Occipital lobe (tissue), 2 donors: Measurements from ENCODE around the gene OR12D3. TPM values are rescaled to one million over a fixed set of nuclear protein-coding genes. Genes with fewer than 3 reads are reported as not detected.
"Not testable (repeated sequence)": the region's sequence is repeated elsewhere in the genome, so short reads cannot be mapped to it uniquely, and the experiment has no call there.

Experiments
- DNase-seq: peaks from one replicate; lab custom pipeline; 2025; lab: John Stamatoyannopoulos, UW
- total RNA-seq: library from RNA; depleted of rRNA; stranded (reverse); fragments of >200 nt; gene quantifications from one replicate; pipeline ENCODE4 v1.2.3, GENCODE V29; 2014

Gene OR12D3, protein sequence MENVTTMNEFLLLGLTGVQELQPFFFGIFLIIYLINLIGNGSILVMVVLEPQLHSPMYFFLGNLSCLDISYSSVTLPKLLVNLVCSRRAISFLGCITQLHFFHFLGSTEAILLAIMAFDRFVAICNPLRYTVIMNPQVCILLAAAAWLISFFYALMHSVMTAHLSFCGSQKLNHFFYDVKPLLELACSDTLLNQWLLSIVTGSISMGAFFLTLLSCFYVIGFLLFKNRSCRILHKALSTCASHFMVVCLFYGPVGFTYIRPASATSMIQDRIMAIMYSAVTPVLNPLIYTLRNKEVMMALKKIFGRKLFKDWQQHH
- not detected for total RNA-seq

GRCh38 chr6:29375191-29375590 lies at the start of gene OR12D3:
OR12D3 (minus strand) TSS chr6:29375291; CDS start chr6:29375287, 4 bp downstream.
- no peak for DNase-seq

GRCh38 chr6:29424575-29424974 lies 49.5 kb upstream of the OR12D3 start:
- no peak for DNase-seq

DNA sequence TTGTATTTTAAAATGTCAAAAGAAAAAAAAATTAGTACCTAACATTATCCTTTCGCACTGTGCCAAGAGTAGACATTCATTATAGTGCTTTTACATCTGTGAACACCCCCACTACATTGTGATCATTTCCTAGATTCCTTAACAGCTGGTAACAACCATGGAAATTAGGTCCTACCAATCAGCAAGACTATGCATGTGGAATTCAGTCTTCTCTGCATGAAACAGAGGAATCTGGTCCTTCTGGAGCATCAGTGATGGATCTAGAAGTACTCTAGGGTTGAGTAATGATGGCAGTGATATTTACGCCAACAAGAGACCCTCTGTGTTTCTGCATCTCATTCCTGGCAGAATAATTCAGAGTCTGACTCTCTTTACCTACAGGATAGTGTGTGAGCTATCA lies 49.1 kb upstream of the OR12D3 start:
- DNase-seq, result no peak

- DNase-seq, result no peak
These were observed 44.4 kb upstream of the OR12D3 start for GRCh38 chr6:29419516-29419915.

DNA sequence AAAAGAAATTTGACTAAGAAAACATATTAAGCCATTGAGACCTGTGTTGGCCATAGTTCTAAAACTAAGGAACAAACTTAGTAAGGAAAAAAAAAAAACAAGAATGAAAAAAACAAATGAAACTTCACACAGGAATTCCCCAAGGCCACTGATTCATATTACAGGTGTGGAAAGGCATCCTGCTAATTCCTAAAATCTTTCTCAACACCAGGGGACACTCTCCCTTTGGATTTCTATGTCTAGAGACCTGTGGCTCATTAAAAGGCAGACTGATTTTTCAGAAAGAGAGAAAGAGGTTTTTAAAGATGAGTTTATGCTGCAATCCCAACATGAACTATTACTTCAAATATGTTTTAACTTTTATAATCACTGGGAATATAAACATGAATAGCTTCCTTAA lies 39.5 kb upstream of the OR12D3 start, which contains the start of gene OR12D1:
Gene OR12D1, plus strand, starts transcription at position 341 of the 400 bp plus-strand sequence.
- DNase-seq, result no peak

- DNase-seq, result no peak
These were observed 28.7 kb upstream of the OR12D3 start for GRCh38 chr6:29403801-29404200.

DNA sequence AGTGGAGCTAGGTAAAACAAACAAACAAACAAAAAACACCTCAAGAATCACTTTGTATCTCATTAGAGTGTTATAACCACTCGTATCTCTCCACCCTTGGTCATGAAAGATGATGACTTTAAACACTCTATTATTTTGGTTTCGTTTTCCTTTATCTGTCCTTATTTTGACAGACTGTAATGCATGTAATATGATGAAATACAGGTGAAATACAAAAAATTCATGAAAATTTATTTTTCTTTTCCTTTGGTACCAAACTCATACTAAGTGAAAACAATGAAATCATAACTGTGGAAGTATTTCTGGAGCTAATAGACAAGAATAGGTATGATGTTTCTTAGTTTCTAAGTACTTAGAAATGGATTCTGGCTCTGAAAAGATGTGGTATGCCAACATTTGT lies 24.4 kb upstream of the OR12D3 start:
- no peak for DNase-seq

DNA sequence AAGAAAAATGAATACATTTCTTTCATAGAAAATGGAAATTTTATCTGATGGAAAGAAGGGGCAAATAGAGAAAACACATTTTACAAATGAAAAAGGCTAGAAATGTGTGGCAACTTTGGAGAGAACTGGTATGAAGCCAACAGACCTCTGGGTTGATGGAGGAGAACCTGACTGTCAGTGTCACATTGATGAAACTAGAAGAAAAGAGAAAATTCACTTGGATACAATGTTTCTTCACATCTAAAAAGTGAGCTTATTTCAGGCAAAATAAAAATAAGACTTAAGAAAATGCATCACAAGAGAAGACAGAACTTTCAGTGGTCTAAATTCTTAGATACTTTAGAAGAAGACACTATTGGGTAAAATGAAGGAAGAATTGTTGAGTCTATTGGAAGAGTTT lies 20.2 kb upstream of the OR12D3 start, which contains the start of gene OR12D2:
Gene OR12D2, plus strand, starts transcription at position 301 of the 400 bp plus-strand sequence. CDS start 1,069 bp downstream, outside the sequence.
- no peak for DNase-seq

DNA sequence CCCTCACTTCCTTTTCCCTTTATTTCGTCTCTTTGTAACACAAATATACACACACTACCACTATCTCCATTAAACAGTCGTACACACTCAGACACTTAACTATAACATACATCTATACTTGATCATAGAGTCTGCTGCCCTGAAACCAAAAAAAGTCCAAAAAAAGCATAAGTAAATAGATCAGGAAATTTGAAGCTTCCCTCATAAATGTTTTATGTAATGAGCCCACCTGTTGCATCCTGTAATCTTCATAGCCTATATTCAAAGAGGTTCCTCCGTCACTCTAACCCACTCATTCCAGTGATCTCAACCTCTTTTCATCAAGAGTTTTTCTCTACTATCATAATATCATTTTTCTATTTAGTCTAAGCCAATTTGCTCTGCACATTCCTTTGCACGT lies 13.4 kb upstream of the OR12D3 start:
- DNase-seq, result no peak

- no peak for DNase-seq
These were observed 912 bp upstream of the OR12D3 start for GRCh38 chr6:29376003-29376402.

DNA sequence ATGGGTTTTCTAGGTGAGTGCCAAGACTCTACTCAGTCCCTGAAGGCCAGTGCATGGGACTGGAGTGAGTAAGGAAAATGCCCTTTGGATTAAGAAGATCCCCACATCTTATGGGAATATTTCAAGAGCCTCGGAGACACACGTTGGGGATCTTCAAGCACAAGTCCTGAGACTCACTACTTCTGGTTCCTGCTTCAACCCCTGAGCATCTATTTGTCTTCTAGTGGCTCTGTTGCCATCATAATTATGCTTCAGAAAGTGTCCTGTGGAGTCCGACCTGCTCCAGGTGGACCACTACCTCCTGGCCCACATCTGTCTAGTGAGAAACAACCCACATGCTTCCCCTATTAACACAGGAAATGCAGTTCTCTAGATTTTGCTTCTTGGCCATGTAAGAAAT lies 6.3 kb downstream of the OR12D3 start, which contains the start of gene OR5V1:
Gene OR5V1, minus strand, starts transcription at position 101 of the 400 bp plus-strand sequence. CDS start 12,670 bp downstream, outside the sequence.
- no peak for DNase-seq

DNA sequence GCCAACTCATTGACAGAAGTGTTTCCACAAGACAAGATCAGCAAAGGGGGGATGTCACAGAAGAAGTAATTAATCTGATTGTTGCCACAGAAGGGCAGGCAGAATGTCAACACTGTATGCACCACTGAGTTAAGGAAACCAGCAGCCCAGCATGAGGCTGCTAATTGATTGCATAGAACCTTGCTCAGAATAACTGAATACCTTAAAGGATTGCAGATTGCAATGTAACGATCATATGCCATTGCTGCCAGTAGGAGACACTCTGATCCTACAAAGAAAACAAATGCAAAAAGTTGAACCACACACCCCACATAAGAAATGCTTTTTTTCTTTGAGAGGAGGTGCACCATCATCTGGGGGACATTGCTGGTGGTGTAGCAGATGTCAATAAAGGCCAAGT lies 19.5 kb downstream of the OR12D3 start:
- no peak for DNase-seq

DNA sequence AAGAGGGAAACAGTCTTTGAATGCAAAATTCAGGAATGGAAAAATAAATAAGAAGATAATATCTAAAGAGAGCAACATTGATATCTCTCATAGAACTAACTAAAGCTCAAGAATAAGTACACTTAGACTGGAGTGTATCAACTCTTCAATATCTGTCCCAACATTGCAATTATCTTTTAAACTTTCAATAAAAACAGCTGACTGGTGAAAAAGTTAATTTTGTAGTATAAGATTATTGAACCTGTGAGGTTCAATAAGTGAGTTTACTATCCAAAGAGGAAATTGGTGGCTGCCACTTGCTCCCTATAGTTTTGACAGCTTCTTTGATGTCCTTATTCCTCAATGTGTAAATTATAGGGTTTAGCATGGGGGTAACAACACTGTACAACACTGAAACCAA lies 20.1 kb downstream of the OR12D3 start:
- no peak for DNase-seq

DNA sequence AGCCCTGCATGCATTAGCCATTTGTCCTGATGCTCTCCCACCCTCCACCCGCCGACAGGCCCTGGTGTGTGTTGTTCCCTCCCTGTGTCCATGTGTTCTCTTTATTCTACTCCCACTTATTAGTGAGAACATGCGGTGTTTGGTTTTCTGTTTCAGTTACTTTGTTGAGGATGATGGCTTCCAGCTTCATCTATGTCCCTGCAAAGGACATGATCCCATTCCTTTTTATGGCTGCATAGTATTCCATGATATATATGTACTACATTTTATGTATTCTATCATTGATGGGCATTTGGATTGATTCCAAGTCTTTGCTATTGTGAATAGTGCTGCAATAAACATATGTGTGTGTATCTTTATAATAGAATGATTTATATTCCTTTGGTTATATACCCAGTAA lies 25.7 kb downstream of the OR12D3 start:
- not testable (repeated sequence) for DNase-seq

DNA sequence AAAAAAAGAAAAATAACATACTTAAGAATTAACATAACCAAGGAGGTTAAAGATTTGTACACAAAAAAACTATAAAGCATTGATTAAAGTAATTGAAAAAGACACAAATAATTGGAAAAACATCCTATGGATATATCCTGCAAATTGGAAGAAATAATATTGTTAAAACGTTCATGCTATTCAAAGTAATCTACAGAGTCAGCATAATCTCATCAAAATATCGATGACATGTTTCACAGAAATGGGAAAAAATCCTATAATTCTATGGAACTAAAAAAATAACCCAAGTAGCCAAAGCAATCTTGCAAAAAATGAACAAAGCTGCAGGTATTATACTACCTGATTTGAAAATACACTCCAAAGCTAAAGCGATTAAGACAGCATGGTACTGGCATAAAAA lies 29.7 kb downstream of the OR12D3 start:
- DNase-seq, result no peak

DNA sequence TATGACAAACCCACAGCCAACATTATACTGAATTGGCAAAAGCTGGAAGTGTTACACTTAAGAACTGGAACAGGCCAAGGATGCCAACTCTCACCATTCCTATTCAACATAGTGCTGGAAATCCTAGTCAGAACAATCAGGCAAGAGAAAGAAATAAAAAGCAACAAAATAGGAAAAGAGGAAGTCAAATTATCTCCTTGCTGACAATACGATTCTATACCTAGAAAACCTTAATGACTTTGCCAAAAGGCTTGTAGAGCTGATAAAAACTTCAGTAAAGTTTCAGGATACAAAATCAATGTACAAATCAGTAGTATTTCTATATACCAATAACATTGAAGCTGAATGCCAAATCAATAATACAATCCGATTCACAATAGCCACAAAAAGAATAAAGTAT lies 38.8 kb downstream of the OR12D3 start:
- DNase-seq, result no peak

GRCh38 chr6:29332676-29333075 lies 42.4 kb downstream of the OR12D3 start:
- DNase-seq, result no peak

DNA sequence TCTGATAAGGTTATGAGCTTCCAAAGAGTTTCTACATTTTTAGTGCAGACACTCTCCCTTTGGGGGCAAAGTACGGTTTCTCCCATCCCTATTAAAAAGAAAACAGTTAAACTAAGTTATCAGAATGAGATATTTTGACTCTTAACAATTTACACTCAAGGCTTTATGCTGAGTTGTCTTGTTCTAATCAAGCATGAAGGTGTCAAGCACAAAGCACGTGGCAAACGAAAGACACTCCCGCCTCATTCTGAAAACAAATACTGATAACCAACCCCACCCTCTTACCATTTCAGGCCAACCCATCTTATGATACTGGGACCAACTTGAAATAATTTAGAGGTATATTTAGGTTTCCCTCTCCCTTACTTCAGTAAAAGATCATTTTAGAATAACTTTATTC lies 49.3 kb downstream of the OR12D3 start:
- DNase-seq, result no peak

Other genes starting within 250 kb of the OR12D3 start
- gene OR2J2, start 204.4 kb downstream of the OR12D3 start, total RNA-seq, result not detected
- under 0.01 TPM for gene OR14J1, start 73.6 kb downstream of the OR12D3 start, total RNA-seq
- not detected for gene OR5V1, start 6.4 kb downstream of the OR12D3 start, total RNA-seq
- gene OR12D2, start 20.3 kb upstream of the OR12D3 start, total RNA-seq, result not detected
- gene OR12D1, start 39.6 kb upstream of the OR12D3 start, total RNA-seq, result not detected
- gene OR10C1, start 64.0 kb upstream of the OR12D3 start, total RNA-seq, result not detected
- not detected for gene OR11A1, start 81.8 kb upstream of the OR12D3 start, total RNA-seq
- not detected for gene OR2H1, start 81.9 kb upstream of the OR12D3 start, total RNA-seq
- not detected for gene MAS1L, start 112.7 kb upstream of the OR12D3 start, total RNA-seq
- gene UBD, start 184.4 kb upstream of the OR12D3 start, total RNA-seq, result 0.47 TPM
- not detected for gene OR2H2, start 209.8 kb upstream of the OR12D3 start, total RNA-seq